SK-N-MC (cell line): ENCODE measurements around the gene LIPN.

Experiments
- DNase-seq: peaks from one replicate; pipeline ENCODE4 v3.0.0-alpha.2; 2011; ENCODE audit warnings: low read depth, low spot score
- H3K27ac ChIP-seq: fragments of 200-600 bp; sonication (generic); 2 replicates; pipeline ENCODE4 v1.5.1; 2016; ENCODE audit warnings: mixed run types
- H3K36me3 ChIP-seq: fragments of 200-600 bp; sonication (generic); 2 replicates; pipeline ENCODE4 v1.6.1; 2017; ENCODE audit warnings: antibody characterized with exemption, low read length, mixed read lengths; ENCODE audit not compliant: insufficient read depth
- H3K4me3 ChIP-seq: fragments of 200-600 bp; sonication (generic); 2 replicates; pipeline ENCODE4 v1.5.1; 2016
- H3K9ac ChIP-seq: fragments of 200-600 bp; sonication (generic); 2 replicates; pipeline ENCODE4 v1.8.0; 2017; ENCODE audit warnings: mixed run types, mixed read lengths; ENCODE audit not compliant: insufficient read length
- H3K9me3 ChIP-seq: fragments of 200-600 bp; sonication (generic); 2 replicates; pipeline ENCODE4 v1.6.1; 2017; ENCODE audit warnings: low read depth, mild to moderate bottlenecking, antibody characterized with exemption, low read length, moderate library complexity, mixed read lengths
- EZH2 ChIP-seq: fragments of 200-600 bp; sonication (generic); IDR thresholded peaks from one replicate; pipeline ENCODE4 v1.6.1; 2017; ENCODE audit warnings: antibody characterized with exemption
- FOXP2 ChIP-seq: optimal IDR thresholded peaks from 2 replicates; pipeline ENCODE3; 2011; ENCODE audit warnings: mild to moderate bottlenecking, moderate library complexity; ENCODE audit not compliant: insufficient read depth; ENCODE audit errors: extremely low read length, control extremely low read depth
- POLR2AphosphoS5 ChIP-seq: IDR thresholded peaks from 2 replicates; pipeline ENCODE4 v1.6.1; 2012; ENCODE audit warnings: mild to moderate bottlenecking, low read depth, low read length, borderline replicate concordance

LIPN gene

DNA sequence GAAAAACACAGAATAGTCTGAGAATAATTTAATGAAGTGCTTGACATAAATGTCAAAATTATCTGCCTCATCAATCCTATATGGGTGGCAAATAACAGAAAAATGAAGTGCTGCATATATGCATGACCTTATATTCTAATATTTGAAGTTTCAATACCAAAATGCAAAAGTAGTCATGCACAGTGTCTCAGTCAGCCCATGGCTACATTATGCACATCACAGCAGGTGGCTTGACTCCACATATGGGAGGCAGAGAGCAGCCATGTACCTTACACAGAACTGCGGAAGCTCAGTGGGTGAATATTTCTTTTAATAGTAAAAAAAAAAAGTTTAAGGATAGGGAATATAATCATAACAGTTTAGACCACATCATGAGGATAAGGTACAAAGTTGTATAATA is 17.4 kb upstream of the LIPN start:
- no peak overlapping the region for H3K9ac ChIP-seq
- no peak for DNase-seq
- H3K9me3 ChIP-seq = no peaks in the 10 kb centered on the region
- TF ChIP-seq FOXP2 (no peak), EZH2 (no peak), POLR2AphosphoS5 (no peak)
- H3K4me3 ChIP-seq = no peak overlapping the region
- H3K27ac ChIP-seq = no peak overlapping the region
- H3K36me3 ChIP-seq = no peaks in the 10 kb centered on the region

- H3K9me3 ChIP-seq = no peaks in the 10 kb centered on the region
- H3K4me3 ChIP-seq = no peak overlapping the region
- no peak for TF ChIP-seq EZH2
- TF ChIP-seq FOXP2 = no peak
- TF ChIP-seq POLR2AphosphoS5 = no peak
- H3K36me3 ChIP-seq = no peaks in the 10 kb centered on the region
- H3K27ac ChIP-seq = no peak overlapping the region
- H3K9ac ChIP-seq = no peak overlapping the region
- no peak for DNase-seq
These were observed 15.8 kb upstream of the LIPN start for GRCh38 chr10:88744002-88744401.

DNA sequence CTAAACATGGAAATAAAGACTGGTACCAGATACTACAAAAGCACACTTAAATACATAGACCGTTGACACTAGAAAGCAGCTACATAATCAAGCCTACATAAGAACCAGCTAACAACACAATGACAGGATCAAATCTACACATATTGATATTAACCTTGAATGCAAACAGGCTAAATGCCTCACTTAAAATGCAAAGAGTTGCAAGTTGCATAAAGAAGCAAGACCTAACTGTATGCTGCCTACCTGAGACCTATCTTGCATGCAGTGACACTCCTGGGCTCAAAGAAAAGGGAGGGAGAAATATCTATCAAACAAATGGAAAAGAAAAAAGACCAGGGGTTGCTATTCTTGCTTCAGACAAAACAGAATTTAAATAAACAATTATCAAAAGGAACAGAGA is 14.2 kb upstream of the LIPN start:
- H3K36me3 ChIP-seq = no peaks in the 10 kb centered on the region
- DNase-seq = no peak
- no peak overlapping the region for H3K27ac ChIP-seq
- no peaks in the 10 kb centered on the region for H3K9me3 ChIP-seq
- TF ChIP-seq FOXP2 = no peak
- no peak for TF ChIP-seq POLR2AphosphoS5
- TF ChIP-seq EZH2 = no peak
- no peak overlapping the region for H3K4me3 ChIP-seq
- no peak overlapping the region for H3K9ac ChIP-seq

- Histone ChIP-seq H3K4me3 (no peak overlapping the region), H3K9ac (no peak overlapping the region), H3K27ac (0 out of 2 replicates have a peak overlapping the region, but pooled peaks have one; percentile 25), H3K36me3 (no peaks in the 10 kb centered on the region), H3K9me3 (no peaks in the 10 kb centered on the region)
- TF ChIP-seq EZH2 = no peak
- no peak for DNase-seq
These were observed 5.5 kb upstream of the LIPN start for GRCh38 chr10:88754287-88754686.

DNA sequence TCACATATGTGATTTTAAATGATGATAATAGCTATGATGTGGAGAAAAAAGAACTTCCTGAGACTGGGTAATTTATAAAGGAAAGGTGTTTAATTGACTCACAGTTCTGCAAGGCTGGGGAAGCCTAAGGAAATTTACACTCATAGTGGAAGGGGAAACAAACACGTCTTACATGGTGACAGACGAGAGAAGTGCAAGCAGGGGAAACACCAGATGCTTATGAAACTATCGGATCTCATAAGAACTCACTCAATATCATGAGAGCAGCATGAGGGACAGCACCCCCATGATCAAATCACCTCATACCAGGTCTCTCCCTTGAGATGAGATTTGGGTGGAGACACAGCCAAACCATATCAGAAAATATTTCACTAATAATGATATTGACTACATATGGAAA is 4.1 kb upstream of the LIPN start:
- no peaks in the 10 kb centered on the region for H3K36me3 ChIP-seq
- H3K27ac ChIP-seq = no peak overlapping the region
- TF ChIP-seq EZH2 (no peak), POLR2AphosphoS5 (no peak), FOXP2 (no peak)
- no peak overlapping the region for H3K4me3 ChIP-seq
- H3K9me3 ChIP-seq = no peaks in the 10 kb centered on the region
- DNase-seq = no peak
- no peak overlapping the region for H3K9ac ChIP-seq

- no peak for DNase-seq
- Histone ChIP-seq H3K27ac (no peak overlapping the region), H3K36me3 (no peaks in the 10 kb centered on the region), H3K9me3 (no peaks in the 10 kb centered on the region), H3K4me3 (no peak overlapping the region), H3K9ac (no peak overlapping the region)
- TF ChIP-seq FOXP2 = no peak
These were observed 3.2 kb upstream of the LIPN start for GRCh38 chr10:88756660-88757059.

DNA sequence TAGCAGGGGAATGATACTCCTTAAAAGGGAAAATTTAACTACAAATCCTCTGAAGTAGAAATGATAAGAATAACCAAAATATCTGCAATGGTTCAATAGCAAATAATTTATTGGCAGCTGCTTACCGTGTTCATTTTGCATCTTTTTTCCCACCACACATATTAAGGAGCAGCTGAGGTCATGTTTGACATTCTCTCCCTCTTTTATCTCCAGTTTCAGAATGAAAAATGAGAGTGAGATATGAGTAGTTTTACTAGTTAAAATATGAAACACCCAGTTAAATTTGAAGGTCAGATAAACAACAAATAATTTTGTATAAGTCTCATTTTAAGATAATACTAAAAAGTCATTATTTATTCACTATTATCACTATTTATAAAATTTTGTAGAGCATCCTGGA is 3.1 kb downstream of the LIPN start:
- TF ChIP-seq POLR2AphosphoS5 (no peak), FOXP2 (no peak), EZH2 (no peak)
- no peak for DNase-seq
- Histone ChIP-seq H3K36me3 (no peaks in the 10 kb centered on the region), H3K9me3 (no peaks in the 10 kb centered on the region), H3K9ac (no peak overlapping the region), H3K27ac (no peak overlapping the region), H3K4me3 (no peak overlapping the region)

- no peaks in the 10 kb centered on the region for H3K36me3 ChIP-seq
- DNase-seq = no peak
- no peaks in the 10 kb centered on the region for H3K9me3 ChIP-seq
- H3K9ac ChIP-seq = no peak overlapping the region
- H3K4me3 ChIP-seq = no peak overlapping the region
- H3K27ac ChIP-seq = no peak overlapping the region
- TF ChIP-seq POLR2AphosphoS5 (no peak), EZH2 (no peak), FOXP2 (no peak)
These were observed 3.6 kb downstream of the LIPN start for GRCh38 chr10:88763441-88763840.

DNA sequence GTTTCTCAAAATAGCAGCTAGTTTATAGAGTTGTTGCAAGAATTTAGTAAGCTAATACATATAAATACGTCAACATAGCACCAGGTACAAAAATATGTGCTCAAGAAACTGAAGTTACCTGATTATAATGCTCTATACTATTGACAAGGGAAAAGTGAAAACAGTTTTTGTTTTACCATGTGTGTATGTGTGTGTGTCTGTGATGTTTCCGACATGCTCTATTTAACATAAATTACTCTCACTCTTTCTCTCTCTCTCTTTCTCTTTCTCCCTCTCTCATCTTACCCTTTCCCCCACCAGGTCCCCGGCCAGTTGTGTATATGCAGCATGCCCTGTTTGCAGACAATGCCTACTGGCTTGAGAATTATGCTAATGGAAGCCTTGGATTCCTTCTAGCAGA is 4.3 kb downstream of the LIPN start:
- no peak overlapping the region for H3K4me3 ChIP-seq
- no peaks in the 10 kb centered on the region for H3K36me3 ChIP-seq
- DNase-seq = no peak
- H3K27ac ChIP-seq = no peak overlapping the region
- H3K9ac ChIP-seq = no peak overlapping the region
- no peaks in the 10 kb centered on the region for H3K9me3 ChIP-seq
- TF ChIP-seq POLR2AphosphoS5 (no peak), FOXP2 (no peak), EZH2 (no peak)
